Measurements from ENCODE around the gene KCNJ5.
"Not testable (repeated sequence)": the region's sequence is repeated elsewhere in the genome, so short reads cannot be mapped to it uniquely, and the experiment has no call there.

Gene KCNJ5

GRCh38 chr11:128913806-128914205 is 22.6 kb downstream of the KCNJ5 start:
- DNase-seq (ENCODE audit: low spot score), result no peak

- no peak for DNase-seq (ENCODE audit: low spot score)
These were observed 23.3 kb downstream of the KCNJ5 start for GRCh38 chr11:128914216-128915148.

GRCh38 chr11:128915149-128915521 is 24.0 kb downstream of the KCNJ5 start:
- DNase-seq (ENCODE audit: low spot score), result no peak

DNA sequence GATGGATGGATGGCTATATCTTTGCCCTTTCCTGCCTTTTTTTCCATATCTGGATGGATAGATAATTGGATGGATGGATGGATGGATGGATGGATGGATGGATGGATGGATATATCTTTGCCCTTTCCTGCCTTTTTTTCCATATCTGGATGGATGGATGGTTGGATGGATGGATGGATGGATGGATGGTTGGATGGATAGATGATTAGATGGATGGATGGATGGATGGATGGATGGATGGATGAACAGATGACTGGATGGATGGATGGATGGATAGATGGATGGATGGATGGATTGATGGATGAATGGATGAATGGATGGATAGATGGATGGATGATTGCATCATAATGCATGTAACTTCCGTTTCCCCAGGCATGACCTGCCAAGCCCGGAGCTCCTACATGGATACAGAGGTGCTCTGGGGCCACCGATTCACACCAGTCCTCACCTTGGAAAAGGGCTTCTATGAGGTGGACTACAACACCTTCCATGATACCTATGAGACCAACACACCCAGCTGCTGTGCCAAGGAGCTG is 24.9 kb downstream of the KCNJ5 start:
- DNase-seq (ENCODE audit: low spot score), result no peak

GRCh38 chr11:128916681-128917080 is 25.5 kb downstream of the KCNJ5 start:
- DNase-seq (ENCODE audit: low spot score), result no peak

DNA sequence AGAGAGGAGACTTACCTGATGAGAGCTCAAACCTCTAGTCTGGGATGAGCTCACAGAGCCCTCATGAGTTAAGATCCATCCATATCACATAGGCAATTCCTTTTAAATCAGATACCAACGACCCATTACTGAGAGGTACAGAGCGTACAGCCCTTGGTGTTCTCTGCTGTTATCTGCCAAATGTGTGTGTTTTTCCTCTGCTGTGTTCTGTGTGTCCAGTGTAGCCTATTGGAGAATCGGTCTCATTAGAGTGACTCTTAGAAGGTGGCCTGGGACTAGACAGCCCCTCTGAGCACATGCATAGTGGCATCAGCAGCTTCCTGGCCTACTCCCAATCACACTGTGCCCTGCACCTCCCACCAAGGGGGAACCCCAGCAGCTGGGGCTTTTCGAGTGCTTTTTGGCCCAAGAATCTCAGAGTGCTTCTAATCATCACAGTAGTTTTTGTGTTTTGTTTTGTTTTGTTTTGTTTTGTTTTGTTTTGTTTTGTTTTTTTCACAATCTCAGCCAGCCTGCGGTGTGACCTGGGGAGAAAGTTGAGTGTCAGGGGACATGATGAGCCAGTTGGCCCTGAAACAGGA is 26.1 kb downstream of the KCNJ5 start:
- DNase-seq (ENCODE audit: low spot score), result no peak

GRCh38 chr11:128919216-128919615 is 28.1 kb downstream of the KCNJ5 start:
- no peak for DNase-seq (ENCODE audit: low spot score)

DNA sequence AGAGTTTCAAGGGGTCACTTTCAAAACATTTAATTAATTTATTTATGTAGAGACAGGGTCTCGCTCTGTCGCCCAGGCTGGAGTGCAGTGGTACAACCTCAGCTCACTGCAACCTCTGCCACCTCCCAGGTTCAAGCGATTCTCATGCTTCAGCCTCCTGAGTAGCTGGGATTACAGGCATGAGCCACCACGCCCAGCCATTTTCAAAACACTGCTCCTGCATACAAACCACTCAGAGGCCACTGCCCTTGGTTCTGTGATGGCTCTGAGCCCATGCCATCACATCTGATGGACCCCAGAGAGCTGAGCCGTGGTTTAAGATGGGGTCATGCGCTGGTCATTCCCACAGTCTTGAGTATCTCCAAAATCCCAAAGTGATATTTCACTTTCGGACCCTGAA is 28.5 kb downstream of the KCNJ5 start:
- DNase-seq (ENCODE audit: low spot score), result not testable (repeated sequence)

- no peak for DNase-seq (ENCODE audit: low spot score)
These were observed 29.5 kb downstream of the KCNJ5 start for GRCh38 chr11:128920666-128921065.

- no peak for DNase-seq (ENCODE audit: low spot score)
These were observed 30.6 kb downstream of the KCNJ5 start for GRCh38 chr11:128921793-128922192.

DNA sequence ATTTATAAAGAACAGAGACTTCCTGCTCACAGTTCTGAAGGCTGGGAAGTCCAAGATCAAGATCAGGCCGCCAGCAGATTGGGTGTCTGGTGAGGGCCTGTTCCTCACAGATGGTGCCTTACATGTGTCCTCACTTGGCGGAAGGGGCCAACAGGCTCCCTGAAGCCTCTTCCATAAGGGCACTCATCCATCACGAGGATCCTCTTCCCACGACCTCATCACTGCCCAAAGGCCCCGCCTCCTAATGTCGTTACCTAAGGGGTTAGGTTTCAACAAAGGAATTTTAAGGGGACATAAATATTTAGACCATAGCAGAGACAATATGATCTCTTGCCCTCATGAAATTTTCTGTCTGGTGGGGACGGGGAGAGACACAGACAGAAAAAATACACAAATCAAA is 32.9 kb downstream of the KCNJ5 start:
- DNase-seq (ENCODE audit: low spot score), result no peak

DNA sequence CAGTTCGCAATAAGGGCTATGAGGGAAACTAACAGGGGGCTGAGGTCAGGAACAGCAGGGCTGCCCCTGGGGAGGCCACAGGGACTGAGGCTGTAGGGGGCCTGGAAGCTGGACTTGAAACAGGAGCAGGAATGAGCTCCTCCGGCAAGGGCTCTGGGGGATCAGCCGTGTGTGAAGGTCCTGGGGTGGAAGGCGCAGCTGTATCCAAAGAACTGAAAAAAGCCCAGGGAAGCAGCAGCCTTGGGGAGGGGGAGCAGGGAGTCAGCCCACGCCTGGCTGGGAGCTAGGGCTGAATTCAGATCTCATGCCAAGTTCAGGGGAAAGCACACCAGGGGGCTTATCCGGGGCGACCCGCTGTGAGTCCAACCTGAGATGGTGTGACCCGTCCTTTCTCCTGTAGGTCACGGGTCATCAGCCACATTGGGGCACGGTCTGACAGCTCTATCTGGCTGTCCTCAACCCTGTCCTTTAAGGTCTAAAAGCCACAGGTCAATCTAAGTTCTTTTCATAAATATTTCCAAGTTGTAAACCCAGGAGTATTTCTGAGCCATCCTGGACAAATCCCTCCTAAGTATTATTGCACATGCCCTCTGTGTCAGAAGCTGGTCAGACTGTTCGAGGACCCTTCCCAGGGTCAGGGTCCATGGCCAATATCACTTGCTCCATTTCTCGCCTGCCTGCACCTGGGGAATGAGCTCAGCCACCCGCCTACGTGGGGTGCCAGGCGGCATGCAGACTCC is 33.5 kb downstream of the KCNJ5 start:
- DNase-seq (ENCODE audit: low spot score), result no peak

DNA sequence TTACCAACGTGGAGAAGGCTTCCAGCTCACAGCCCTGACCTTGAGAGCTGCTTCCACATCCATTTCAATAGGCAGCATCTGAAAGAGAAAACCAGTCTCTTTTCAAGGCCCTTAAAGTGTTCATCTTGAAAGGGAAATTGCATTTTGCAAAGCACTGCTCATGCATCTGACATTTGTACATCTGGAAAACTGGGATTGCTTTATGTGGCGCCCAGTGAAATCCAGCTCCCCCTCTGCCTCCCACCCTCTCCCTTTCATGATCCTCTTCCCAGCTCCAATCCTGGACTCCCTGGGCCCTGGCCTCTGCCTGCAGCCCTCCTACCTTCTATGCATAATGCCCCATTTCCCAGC is 34.1 kb downstream of the KCNJ5 start:
- DNase-seq (ENCODE audit: low spot score), result no peak

DNA sequence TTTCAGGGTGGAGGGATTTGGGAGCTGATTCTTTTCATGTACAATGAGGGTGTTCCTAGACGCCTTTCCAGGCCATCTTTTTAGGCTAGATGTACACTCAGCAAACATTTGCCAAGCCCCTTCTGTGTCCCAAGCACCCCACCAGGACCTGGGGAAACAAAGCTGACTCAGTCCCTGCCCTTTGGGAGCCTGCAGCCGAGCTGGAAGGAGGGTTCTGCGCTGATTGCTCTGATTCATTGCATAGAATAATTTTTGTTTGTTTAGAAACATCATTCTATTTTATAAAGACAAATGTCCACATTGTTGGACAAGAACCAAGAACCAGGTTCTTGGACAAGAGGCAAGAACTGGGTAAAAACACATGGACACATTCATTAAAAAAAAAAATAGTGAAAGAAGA is 34.8 kb downstream of the KCNJ5 start:
- no peak for DNase-seq (ENCODE audit: low spot score)

- DNase-seq (ENCODE audit: low spot score), result no peak
These were observed 35.4 kb downstream of the KCNJ5 start for GRCh38 chr11:128926437-128927107.

GRCh38 chr11:128927108-128927461 is 35.9 kb downstream of the KCNJ5 start:
- DNase-seq (ENCODE audit: low spot score), result no peak

- DNase-seq (ENCODE audit: low spot score), result no peak
These were observed 36.7 kb downstream of the KCNJ5 start for GRCh38 chr11:128927683-128928336.

DNA sequence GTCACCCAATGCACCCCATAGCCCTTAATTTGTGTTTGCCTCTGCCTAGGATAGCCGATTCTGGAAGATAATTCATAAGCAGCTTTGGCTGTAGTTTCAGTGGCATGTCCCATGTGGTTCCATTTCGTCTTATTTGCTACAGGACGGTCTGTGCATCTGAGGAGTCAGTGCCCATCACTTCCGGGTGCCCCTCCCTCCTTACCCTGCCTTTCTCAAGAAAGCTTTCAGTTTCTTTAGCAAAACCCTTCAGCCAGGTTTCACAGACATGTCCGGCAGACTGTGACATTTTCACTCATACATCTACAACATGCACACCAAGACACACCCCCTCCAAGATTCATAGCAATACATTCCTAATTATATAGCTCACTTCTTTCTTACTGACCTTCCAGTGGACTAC is 37.2 kb downstream of the KCNJ5 start:
- no peak for DNase-seq (ENCODE audit: low spot score)

GRCh38 chr11:128929468-128929867 is 38.3 kb downstream of the KCNJ5 start:
- DNase-seq (ENCODE audit: low spot score), result no peak

DNA sequence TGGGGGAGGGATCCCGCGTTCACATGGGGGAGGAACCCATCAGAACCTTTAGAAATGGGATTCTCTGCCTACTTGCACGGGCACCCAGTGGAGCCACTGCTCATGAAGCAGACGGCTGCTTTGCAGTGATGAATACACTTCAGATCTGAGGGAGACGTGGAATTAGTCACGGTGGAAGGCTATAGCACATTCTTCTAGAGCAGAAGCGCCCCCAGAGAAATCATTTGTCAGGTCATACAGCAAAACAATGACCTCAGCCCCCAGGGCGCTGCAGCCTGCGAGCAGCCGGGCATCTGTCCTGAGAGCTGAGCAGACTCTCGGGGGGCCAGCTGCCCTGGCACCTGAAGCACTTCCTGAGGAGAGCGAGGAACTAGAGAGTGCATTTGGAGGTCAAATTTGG is 38.8 kb downstream of the KCNJ5 start:
- DNase-seq (ENCODE audit: low spot score), result no peak

GRCh38 chr11:128931066-128931465 is 39.9 kb downstream of the KCNJ5 start:
- no peak for DNase-seq (ENCODE audit: low spot score)

DNA sequence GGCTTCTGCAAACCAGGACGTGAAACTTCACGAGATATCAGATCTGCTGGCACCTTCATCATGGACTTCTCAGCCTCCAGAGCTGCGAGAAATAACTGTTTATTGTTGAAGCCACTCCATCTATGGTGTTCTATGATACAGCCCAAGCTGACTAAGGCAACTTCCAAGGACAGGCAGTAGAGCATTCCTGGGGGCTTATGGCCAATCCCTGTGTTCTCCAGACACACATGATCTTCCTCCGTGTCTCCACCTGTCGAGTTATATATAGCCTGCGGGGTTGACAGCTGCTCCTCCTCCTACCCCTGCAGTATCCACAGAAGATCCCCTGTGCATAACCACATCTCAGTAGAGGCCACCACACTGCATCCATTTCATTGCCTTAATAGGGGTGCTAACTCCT is 40.5 kb downstream of the KCNJ5 start:
- no peak for DNase-seq (ENCODE audit: low spot score)
